ENCODE data around the gene METAP2. TPM values are rescaled to one million over a fixed set of nuclear protein-coding genes. Genes with fewer than 3 reads are reported as not detected.

The METAP2 gene
- total and polyA plus RNA-seq, 4 experiments from 2014 or later: 39.6 to 52.7 (median 47.9) TPM

DNA sequence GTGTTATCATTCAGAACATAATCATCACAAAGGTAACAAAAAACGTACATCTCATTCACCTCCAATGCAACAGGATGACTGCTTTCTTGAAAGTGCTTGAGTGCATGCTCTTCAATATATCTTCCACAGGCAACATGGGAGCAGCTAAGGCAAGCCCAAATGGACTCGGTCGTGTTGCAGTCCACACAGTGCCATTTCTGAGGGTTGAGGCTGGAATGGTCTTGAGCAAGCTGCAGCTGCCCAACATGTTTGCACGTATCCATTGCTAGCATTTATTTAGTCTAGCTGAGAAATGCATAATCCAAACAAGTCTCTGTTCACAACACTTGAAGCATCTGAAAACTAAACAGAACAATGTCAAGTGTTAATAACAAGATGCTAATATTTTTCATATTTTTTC, 60.0 kb downstream of the METAP2 start:
- H3K27ac ChIP-seq (ENCODE audit: low read depth, low read length): no peak overlapping the region
- Mint-ChIP-seq H3K27ac (no peak overlapping the region), H3K36me3 (no peaks in the 10 kb centered on the region), H3K4me3 (no peak overlapping the region), H3K4me1 (peaks cover 0 to 2% (median under 1%) of the 10 kb centered on the region in 4 donors), H3K27me3 (no peaks in the 10 kb centered on the region), H3K9me3 (no peaks in the 10 kb centered on the region)
- intact Hi-C loops (cut with micrococcal nuclease): loop anchor here (1.0 to 10.0 kb wide), 3 partner anchors 317 to 1389 kb away; partner anchors contain the start of genes FGD6, PLXNC1 and VEZT
- H3K4me1 ChIP-seq (ENCODE audit: insufficient read depth, low read length): no peaks in the 10 kb centered on the region
- DNase-seq: no peak
- no peaks in the 10 kb centered on the region for H3K9me3 ChIP-seq (ENCODE audit: control insufficient read depth in 1 of 2, low read length in 2 of 2)
- no peaks in the 10 kb centered on the region for H3K36me3 ChIP-seq (ENCODE audit: insufficient read depth, low read length)
- H3K27me3 ChIP-seq (ENCODE audit: insufficient read depth, low read length): no peaks in the 10 kb centered on the region
- ChIA-PET POLR2A (ENCODE audit: partially characterized antibody) (interaction anchor here (0.6 to 1.0 kb wide), 2 partner anchors 61 to 416 kb away, joined by 3 read pairs; no protein-coding TSS in a partner anchor), CTCF (ENCODE audit: partially characterized antibody) (interaction anchor here (0.5 to 9.2 kb wide), 27 partner anchors 8 to 930 kb away, joined by 3 to 240 read pairs (median 4); partner anchors contain the start of genes FGD6 and VEZT)
- H3K4me3 ChIP-seq (ENCODE audit: low read length in 2 of 2): no peak overlapping the region

DNA sequence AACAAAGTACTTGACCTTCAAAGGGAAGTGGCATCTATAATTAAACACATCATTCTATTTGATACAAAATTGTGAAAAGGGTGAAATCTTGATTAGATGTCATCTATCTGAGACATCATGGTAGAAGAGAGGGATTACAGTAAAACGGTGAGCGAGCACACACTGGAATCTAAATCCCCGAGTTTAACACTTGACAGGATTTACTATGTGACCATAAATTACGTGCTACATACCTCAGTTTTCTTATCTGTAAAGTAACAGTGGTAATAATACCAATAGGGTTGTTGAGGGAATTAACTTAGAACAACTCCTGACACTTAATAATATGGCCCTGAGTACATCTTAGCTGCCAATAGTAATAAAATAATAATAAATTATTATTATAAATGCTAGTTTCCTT, 64.1 kb downstream of the METAP2 start:
- Histone ChIP-seq H3K4me1 (ENCODE audit: insufficient read depth, low read length) (no peaks in the 10 kb centered on the region), H3K36me3 (ENCODE audit: insufficient read depth, low read length) (no peaks in the 10 kb centered on the region), H3K27me3 (ENCODE audit: insufficient read depth, low read length) (no peaks in the 10 kb centered on the region), H3K9me3 (ENCODE audit: control insufficient read depth in 1 of 2, low read length in 2 of 2) (no peaks in the 10 kb centered on the region), H3K4me3 (ENCODE audit: low read length in 2 of 2) (no peak overlapping the region), H3K27ac (ENCODE audit: low read depth, low read length) (no peak overlapping the region)
- no peaks in the 10 kb centered on the region for H3K9me3 Mint-ChIP-seq
- peaks cover 0 to 2% of the 10 kb centered on the region in 2 donors for H3K27me3 Mint-ChIP-seq
- H3K36me3 Mint-ChIP-seq: no peaks in the 10 kb centered on the region
- ChIA-PET POLR2A (ENCODE audit: partially characterized antibody) (no interaction called here), CTCF (ENCODE audit: partially characterized antibody) (interaction anchor here (9.2 kb wide), 1 partner anchor 420 kb away, joined by 240 read pairs; no protein-coding TSS in a partner anchor)
- H3K27ac Mint-ChIP-seq: no peak overlapping the region
- H3K4me1 Mint-ChIP-seq: peaks cover 0 to 2% (median under 1%) of the 10 kb centered on the region in 4 donors
- DNase-seq: no peak
- H3K4me3 Mint-ChIP-seq: no peak overlapping the region
- intact Hi-C loops (cut with micrococcal nuclease): loop anchor here (10.0 kb wide), 1 partner anchor 1393 kb away; the partner anchor contains the start of gene PLXNC1

DNA sequence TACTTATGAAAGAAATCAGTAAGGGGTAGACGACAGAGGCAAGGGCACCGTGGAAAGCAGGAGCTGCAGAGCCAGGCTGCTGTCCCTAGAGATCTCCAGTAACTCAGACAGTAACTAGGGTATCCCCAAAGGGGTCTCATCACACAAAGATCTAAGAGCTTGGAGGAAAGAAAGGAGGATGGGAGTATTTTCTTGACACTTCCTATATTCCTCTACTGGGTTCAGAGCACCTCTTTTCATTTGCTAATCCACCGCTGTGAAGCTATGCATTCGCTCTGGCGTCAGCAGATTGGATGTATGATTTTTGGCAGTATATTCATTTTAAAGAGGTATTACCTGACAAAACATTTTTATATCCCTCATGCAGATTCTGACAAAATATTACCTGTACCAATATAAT, 64.7 kb downstream of the METAP2 start:
- peaks cover 0 to 2% (median under 1%) of the 10 kb centered on the region in 4 donors for H3K4me1 Mint-ChIP-seq
- no peaks in the 10 kb centered on the region for H3K36me3 ChIP-seq (ENCODE audit: insufficient read depth, low read length)
- POLR2A ChIA-PET (ENCODE audit: partially characterized antibody): no interaction called here
- no peak overlapping the region for H3K4me3 ChIP-seq (ENCODE audit: low read length in 2 of 2)
- no peak overlapping the region for H3K4me3 Mint-ChIP-seq
- DNase-seq: no peak
- H3K36me3 Mint-ChIP-seq: no peaks in the 10 kb centered on the region
- H3K9me3 Mint-ChIP-seq: no peaks in the 10 kb centered on the region
- no peak overlapping the region for H3K27ac Mint-ChIP-seq
- H3K4me1 ChIP-seq (ENCODE audit: insufficient read depth, low read length): no peaks in the 10 kb centered on the region
- no peaks in the 10 kb centered on the region for H3K27me3 ChIP-seq (ENCODE audit: insufficient read depth, low read length)
- H3K9me3 ChIP-seq (ENCODE audit: control insufficient read depth in 1 of 2, low read length in 2 of 2): no peaks in the 10 kb centered on the region
- intact Hi-C loops (cut with micrococcal nuclease): loop anchor here (10.0 kb wide), 1 partner anchor 1394 kb away; the partner anchor contains the start of gene PLXNC1
- H3K27me3 Mint-ChIP-seq: peaks cover 0 to 2% of the 10 kb centered on the region in 2 donors
- CTCF ChIA-PET (ENCODE audit: partially characterized antibody): interaction anchor here (1.1 to 9.2 kb wide), 2 partner anchors 8 to 420 kb away, joined by 4 to 240 read pairs; no protein-coding TSS in a partner anchor
- H3K27ac ChIP-seq (ENCODE audit: low read depth, low read length): no peak overlapping the region

DNA sequence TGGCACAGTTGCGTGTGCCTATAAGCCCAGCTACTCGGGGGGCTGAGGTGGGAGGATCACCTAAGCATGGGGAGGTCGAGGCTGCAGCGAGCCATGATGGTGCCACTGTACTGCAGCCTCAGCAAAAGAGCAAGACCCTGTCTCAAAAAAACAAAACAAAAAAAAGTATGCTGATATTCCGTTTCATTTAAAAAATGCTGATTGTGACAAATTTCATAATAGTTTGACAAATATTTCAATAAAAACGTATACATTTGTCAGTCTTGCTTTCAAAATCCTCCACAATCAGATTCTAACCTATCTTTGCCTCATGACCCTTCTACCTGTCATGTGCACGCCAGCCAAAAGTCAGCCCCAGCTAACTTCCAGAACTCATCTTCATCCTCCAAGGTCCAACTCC, 67.5 kb downstream of the METAP2 start:
- Mint-ChIP-seq H3K4me3 (no peak overlapping the region), H3K36me3 (no peaks in the 10 kb centered on the region), H3K27me3 (peaks cover 0 to 4% of the 10 kb centered on the region in 2 donors), H3K4me1 (peaks cover 0 to 8% (median 0%) of the 10 kb centered on the region in 4 donors), H3K9me3 (no peaks in the 10 kb centered on the region), H3K27ac (no peak overlapping the region)
- ChIA-PET CTCF (ENCODE audit: partially characterized antibody) (no interaction called here), POLR2A (ENCODE audit: partially characterized antibody) (no interaction called here)
- Histone ChIP-seq H3K27me3 (ENCODE audit: insufficient read depth, low read length) (no peaks in the 10 kb centered on the region), H3K9me3 (ENCODE audit: control insufficient read depth in 1 of 2, low read length in 2 of 2) (no peaks in the 10 kb centered on the region), H3K4me3 (ENCODE audit: low read length in 2 of 2) (no peak overlapping the region), H3K27ac (ENCODE audit: low read depth, low read length) (no peak overlapping the region), H3K4me1 (ENCODE audit: insufficient read depth, low read length) (no peaks in the 10 kb centered on the region), H3K36me3 (ENCODE audit: insufficient read depth, low read length) (no peaks in the 10 kb centered on the region)
- intact Hi-C loops (cut with micrococcal nuclease): no loop called here
- no peak for DNase-seq

DNA sequence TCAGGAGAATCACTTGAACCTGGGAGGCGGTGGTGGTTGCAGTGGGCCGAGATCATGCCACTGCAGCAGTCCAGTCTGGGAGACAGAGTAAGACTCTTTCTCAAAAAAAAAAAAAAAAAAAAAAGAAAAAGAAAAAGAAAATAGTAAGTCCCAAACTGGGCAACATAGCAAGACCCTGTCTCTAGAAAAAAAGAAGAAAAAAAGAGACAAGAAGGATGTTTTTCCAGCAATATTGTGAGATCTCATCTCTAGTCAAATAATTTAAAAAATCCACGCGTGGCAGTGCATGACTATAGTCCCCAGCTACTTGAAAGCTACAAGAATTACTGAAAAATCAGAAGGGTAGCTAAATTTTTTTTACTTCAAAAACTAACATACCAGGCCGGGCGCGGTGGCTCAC, 69.4 kb downstream of the METAP2 start:
- no peak for DNase-seq
- Mint-ChIP-seq H3K4me3 (no peak overlapping the region), H3K27ac (no peak overlapping the region), H3K4me1 (peaks cover 9 to 22% (median 10%) of the 10 kb centered on the region in 4 donors), H3K27me3 (peaks cover 8 to 9% of the 10 kb centered on the region in 2 donors), H3K36me3 (peaks cover 0 to 2% of the 10 kb centered on the region in 2 donors), H3K9me3 (no peaks in the 10 kb centered on the region)
- H3K27ac ChIP-seq (ENCODE audit: low read depth, low read length): no peak overlapping the region
- no peaks in the 10 kb centered on the region for H3K27me3 ChIP-seq (ENCODE audit: insufficient read depth, low read length)
- ChIA-PET CTCF (ENCODE audit: partially characterized antibody) (interaction anchor here (1.4 to 1.7 kb wide), 2 partner anchors 9 to 426 kb away, joined by 5 read pairs; no protein-coding TSS in a partner anchor), POLR2A (ENCODE audit: partially characterized antibody) (no interaction called here)
- no peaks in the 10 kb centered on the region for H3K9me3 ChIP-seq (ENCODE audit: control insufficient read depth in 1 of 2, low read length in 2 of 2)
- H3K4me1 ChIP-seq (ENCODE audit: insufficient read depth, low read length): peaks cover 9% of the 10 kb centered on the region
- no peak overlapping the region for H3K4me3 ChIP-seq (ENCODE audit: low read length in 2 of 2)
- no peaks in the 10 kb centered on the region for H3K36me3 ChIP-seq (ENCODE audit: insufficient read depth, low read length)
- intact Hi-C loops (cut with micrococcal nuclease): no loop called here

DNA sequence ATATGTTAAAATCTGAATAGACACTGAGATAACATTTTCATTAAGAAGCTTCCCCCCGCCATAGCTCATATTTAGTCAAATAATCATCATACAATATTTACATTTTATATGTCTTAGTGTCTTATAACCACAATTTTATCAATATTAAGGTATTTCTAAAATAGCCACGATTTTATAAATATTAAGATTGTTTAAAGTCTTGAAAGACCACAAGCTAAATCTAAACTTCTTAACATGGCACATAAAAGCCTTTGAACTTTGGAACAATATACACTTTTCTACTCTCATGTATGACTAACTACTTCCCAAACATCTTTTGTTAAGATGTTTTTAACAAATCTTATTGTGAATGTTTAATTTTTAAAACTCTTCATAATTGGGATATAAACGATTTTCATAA, 70.8 kb downstream of the METAP2 start:
- Histone ChIP-seq H3K36me3 (ENCODE audit: insufficient read depth, low read length) (no peaks in the 10 kb centered on the region), H3K4me1 (ENCODE audit: insufficient read depth, low read length) (peaks cover 13% of the 10 kb centered on the region), H3K27ac (ENCODE audit: low read depth, low read length) (no peak overlapping the region), H3K9me3 (ENCODE audit: control insufficient read depth in 1 of 2, low read length in 2 of 2) (no peaks in the 10 kb centered on the region), H3K4me3 (ENCODE audit: low read length in 2 of 2) (no peak overlapping the region), H3K27me3 (ENCODE audit: insufficient read depth, low read length) (no peaks in the 10 kb centered on the region)
- H3K4me3 Mint-ChIP-seq: no peak overlapping the region
- intact Hi-C loops (cut with micrococcal nuclease): loop anchor here (5.0 kb wide), 2 partner anchors 72 to 327 kb away; partner anchors contain the start of genes FGD6, METAP2 and VEZT
- DNase-seq: no peak
- peaks cover 0 to 2% of the 10 kb centered on the region in 2 donors for H3K36me3 Mint-ChIP-seq
- H3K27me3 Mint-ChIP-seq: peaks cover 9 to 15% of the 10 kb centered on the region in 2 donors
- POLR2A ChIA-PET (ENCODE audit: partially characterized antibody): no interaction called here
- no peak overlapping the region for H3K27ac Mint-ChIP-seq
- H3K4me1 Mint-ChIP-seq: peaks cover 11 to 31% (median 17%) of the 10 kb centered on the region in 4 donors
- peaks cover 0 to 6% (median 2%) of the 10 kb centered on the region in 8 donors for H3K9me3 Mint-ChIP-seq
- CTCF ChIA-PET (ENCODE audit: partially characterized antibody): interaction anchor here (1.1 to 1.4 kb wide), 2 partner anchors 10 to 427 kb away, joined by 3 to 6 read pairs; no protein-coding TSS in a partner anchor

DNA sequence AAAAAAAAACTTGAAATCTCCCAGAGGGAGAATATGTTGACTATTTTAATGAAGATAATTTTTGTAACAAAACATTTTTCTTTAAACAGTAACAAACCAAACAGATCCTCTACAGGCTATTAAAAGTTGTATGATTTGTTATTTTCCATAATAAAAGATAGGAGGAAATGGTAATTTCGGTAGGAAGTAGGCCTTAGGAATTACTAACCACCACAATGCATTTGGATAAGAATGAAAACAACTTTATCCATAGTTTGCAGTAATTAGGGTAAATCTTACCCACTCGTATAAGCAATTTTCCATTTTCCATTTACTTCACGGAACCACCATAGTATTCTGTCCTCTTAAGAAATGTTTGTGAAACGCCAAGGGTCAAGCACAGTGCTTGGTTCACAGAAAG, 71.4 kb downstream of the METAP2 start:
- no peak overlapping the region for H3K27ac Mint-ChIP-seq
- ChIA-PET POLR2A (ENCODE audit: partially characterized antibody) (no interaction called here), CTCF (ENCODE audit: partially characterized antibody) (interaction anchor here (1.1 to 1.4 kb wide), 2 partner anchors 11 to 428 kb away, joined by 3 to 6 read pairs; no protein-coding TSS in a partner anchor)
- Histone ChIP-seq H3K4me3 (ENCODE audit: low read length in 2 of 2) (no peak overlapping the region), H3K4me1 (ENCODE audit: insufficient read depth, low read length) (peaks cover 13% of the 10 kb centered on the region), H3K36me3 (ENCODE audit: insufficient read depth, low read length) (no peaks in the 10 kb centered on the region), H3K27me3 (ENCODE audit: insufficient read depth, low read length) (no peaks in the 10 kb centered on the region), H3K27ac (ENCODE audit: low read depth, low read length) (no peak overlapping the region), H3K9me3 (ENCODE audit: control insufficient read depth in 1 of 2, low read length in 2 of 2) (no peaks in the 10 kb centered on the region)
- H3K4me1 Mint-ChIP-seq: peaks cover 11 to 31% (median 17%) of the 10 kb centered on the region in 4 donors
- DNase-seq: no peak
- peaks cover 0 to 6% (median 2%) of the 10 kb centered on the region in 8 donors for H3K9me3 Mint-ChIP-seq
- H3K4me3 Mint-ChIP-seq: no peak overlapping the region
- H3K27me3 Mint-ChIP-seq: peaks cover 6 to 15% of the 10 kb centered on the region in 2 donors
- intact Hi-C loops (cut with micrococcal nuclease): loop anchor here (5.0 kb wide), 2 partner anchors 73 to 328 kb away; partner anchors contain the start of genes FGD6, METAP2 and VEZT
- H3K36me3 Mint-ChIP-seq: peaks cover 0 to 2% of the 10 kb centered on the region in 2 donors
